Measurements from ENCODE around the gene EIF4A2.

DNA sequence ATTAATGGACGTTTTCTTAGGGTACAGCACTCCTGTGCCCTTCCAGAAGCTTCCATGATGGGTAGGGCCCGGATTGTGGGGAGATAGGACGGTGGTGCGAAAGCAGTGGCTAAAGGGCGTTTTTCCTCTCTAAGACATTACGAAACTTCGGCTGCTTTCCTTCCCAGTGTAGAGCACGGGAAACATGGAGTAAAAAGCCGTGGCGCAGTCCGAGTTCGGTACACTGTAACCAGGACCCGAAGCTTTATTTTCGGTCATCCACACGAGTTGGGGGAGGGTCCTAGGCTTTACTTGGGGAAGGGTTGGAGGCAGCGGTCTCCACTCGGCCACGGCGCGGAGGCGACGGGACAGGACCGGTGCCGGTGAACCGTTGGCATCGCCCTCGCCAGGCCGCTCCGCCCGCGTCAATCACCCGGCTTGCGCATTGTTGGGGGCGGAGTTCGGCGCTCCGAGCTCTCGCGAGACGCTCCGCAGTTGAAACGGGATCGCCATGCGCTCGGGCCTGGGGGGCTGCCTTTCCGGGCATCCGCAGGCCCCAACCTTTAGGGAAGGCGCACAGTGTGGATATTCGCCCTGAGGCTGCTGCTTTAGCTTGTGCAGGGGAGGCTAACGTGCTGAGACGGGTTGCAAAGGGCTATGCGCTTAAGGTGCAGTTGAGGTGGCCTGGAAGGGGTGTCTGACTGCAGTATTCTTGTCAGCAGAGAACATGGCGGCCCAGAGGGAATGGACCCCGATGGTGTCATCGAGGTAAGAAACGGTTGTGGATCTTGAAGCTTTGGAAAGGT is 546 bp downstream of the EIF4A2 start:
- TF ChIP-seq, protein P1, sequence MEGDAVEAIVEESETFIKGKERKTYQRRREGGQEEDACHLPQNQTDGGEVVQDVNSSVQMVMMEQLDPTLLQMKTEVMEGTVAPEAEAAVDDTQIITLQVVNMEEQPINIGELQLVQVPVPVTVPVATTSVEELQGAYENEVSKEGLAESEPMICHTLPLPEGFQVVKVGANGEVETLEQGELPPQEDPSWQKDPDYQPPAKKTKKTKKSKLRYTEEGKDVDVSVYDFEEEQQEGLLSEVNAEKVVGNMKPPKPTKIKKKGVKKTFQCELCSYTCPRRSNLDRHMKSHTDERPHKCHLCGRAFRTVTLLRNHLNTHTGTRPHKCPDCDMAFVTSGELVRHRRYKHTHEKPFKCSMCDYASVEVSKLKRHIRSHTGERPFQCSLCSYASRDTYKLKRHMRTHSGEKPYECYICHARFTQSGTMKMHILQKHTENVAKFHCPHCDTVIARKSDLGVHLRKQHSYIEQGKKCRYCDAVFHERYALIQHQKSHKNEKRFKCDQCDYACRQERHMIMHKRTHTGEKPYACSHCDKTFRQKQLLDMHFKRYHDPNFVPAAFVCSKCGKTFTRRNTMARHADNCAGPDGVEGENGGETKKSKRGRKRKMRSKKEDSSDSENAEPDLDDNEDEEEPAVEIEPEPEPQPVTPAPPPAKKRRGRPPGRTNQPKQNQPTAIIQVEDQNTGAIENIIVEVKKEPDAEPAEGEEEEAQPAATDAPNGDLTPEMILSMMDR (conservative IDR thresholded peaks at IDR 0.05; ENCODE audit: low read depth, low read length) = no peak
- TF ChIP-seq EZH2 (IDR thresholded peaks at IDR 0.05; ENCODE audit: borderline replicate concordance, low read depth, low read length, poor library complexity, severe bottlenecking) = no peak
